K562 (cell line): Measurements from ENCODE around the gene COL8A2.

Experiments used
- SMC3 ChIP-seq: conservative IDR thresholded peaks from 2 replicates; pipeline ENCODE4 v1.6.1; 2011; ENCODE audit warnings: low read depth, low read length, improper control_type of control experiment; ENCODE audit not compliant: insufficient read depth
- ZNF41 ChIP-seq: fragments of 250-450 bp; sonication (Bioruptor Pico); conservative IDR thresholded peaks from 2 replicates; pipeline ENCODE4 v1.4.0; 2020; ENCODE audit warnings: mild to moderate bottlenecking
- TF ChIP-seq, protein P1 (sequence below): fragments of 250-450 bp; sonication (Bioruptor Pico); IDR thresholded peaks from 2 replicates; pipeline ENCODE4 v1.5.1; 2021; ENCODE audit warnings: mild to moderate bottlenecking
- TF ChIP-seq, protein P2 (sequence below), 2 experiments: fragments of 450-650 bp in 1 of 2; sonication (generic) in 1 of 2; formaldehyde crosslinking in 1 of 2; IDR thresholded peaks in 1 of 2; conservative IDR thresholded peaks in 1 of 2; 2 replicates each; pipeline versions ENCODE4 v1.6.1 to v1.8.1; 2016 to 2023; ENCODE audit warnings: mild to moderate bottlenecking in 2 of 2, moderate library complexity in 2 of 2, inconsistent platforms in 1 of 2, missing genetic modification reagents in 1 of 2

DNA sequence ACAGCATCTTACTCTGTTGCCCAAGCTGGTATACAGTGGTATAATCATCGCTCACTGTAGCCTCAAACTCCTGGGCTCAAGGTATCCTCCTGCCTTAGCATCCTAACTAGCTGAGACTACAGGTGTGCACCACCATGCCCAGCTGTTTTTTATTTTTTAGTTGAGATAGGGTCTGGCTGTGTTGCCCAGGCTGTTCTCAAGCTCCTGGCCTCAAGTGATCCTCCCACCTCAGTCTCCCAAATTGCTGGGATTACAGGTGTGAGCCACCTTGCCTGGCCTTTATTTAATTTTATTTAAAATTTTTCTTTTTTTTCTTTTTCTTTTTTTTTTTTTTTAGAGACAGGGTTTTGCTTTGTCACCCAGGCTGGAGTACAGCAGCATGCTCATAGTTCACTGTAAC, 40.1 kb upstream of the COL8A2 start:
- TF ChIP-seq ZNF41 (no peak), SMC3 (no peak)
- TF ChIP-seq, protein P1, sequence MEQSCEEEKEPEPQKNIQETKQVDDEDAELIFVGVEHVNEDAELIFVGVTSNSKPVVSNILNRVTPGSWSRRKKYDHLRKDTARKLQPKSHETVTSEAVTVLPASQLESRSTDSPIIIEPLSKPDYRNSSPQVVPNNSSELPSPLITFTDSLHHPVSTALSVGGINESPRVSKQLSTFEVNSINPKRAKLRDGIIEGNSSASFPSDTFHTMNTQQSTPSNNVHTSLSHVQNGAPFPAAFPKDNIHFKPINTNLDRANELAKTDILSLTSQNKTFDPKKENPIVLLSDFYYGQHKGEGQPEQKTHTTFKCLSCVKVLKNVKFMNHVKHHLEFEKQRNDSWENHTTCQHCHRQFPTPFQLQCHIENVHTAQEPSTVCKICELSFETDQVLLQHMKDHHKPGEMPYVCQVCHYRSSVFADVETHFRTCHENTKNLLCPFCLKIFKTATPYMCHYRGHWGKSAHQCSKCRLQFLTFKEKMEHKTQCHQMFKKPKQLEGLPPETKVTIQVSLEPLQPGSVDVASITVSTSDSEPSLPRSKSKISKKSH (CRISPR knock-in tag): no peak
- TF ChIP-seq, protein P2, sequence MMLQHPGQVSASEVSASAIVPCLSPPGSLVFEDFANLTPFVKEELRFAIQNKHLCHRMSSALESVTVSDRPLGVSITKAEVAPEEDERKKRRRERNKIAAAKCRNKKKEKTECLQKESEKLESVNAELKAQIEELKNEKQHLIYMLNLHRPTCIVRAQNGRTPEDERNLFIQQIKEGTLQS (IDR thresholded peaks at IDR 0.05): no peak
- TF ChIP-seq, protein P2 (CRISPR knock-in tag; conservative IDR thresholded peaks at IDR 0.05): no peak
